SK-N-SH (cell line): ENCODE data around the gene MRGPRE.

Experiments
- CHD2 ChIP-seq: fragments of 150-350 bp; IDR thresholded peaks from 2 replicates; pipeline ENCODE4 v1.6.1; 2018; ENCODE audit warnings: low read length; ENCODE audit not compliant: partially characterized antibody
- GATA2 ChIP-seq: sonication (generic); formaldehyde crosslinking; IDR thresholded peaks from 2 replicates; pipeline ENCODE4 v1.5.0; 2020; ENCODE audit warnings: mild to moderate bottlenecking, missing genetic modification reagents
- POLR2AphosphoS5 ChIP-seq: IDR thresholded peaks from 2 replicates; pipeline ENCODE4 v1.6.1; 2012; ENCODE audit warnings: low read depth, low read length
- TF ChIP-seq, protein P1 (sequence below): fragments of 200-600 bp; sonication (generic); IDR thresholded peaks from 2 replicates; pipeline ENCODE4 v1.6.1; 2017; ENCODE audit warnings: antibody characterized with exemption, mild to moderate bottlenecking, moderate library complexity
- TF ChIP-seq, protein P2 (sequence below): fragments of 150-350 bp; IDR thresholded peaks from 2 replicates; pipeline ENCODE4 v1.6.1; 2017; ENCODE audit warnings: antibody characterized with exemption, low read length, low read depth, borderline replicate concordance

DNA sequence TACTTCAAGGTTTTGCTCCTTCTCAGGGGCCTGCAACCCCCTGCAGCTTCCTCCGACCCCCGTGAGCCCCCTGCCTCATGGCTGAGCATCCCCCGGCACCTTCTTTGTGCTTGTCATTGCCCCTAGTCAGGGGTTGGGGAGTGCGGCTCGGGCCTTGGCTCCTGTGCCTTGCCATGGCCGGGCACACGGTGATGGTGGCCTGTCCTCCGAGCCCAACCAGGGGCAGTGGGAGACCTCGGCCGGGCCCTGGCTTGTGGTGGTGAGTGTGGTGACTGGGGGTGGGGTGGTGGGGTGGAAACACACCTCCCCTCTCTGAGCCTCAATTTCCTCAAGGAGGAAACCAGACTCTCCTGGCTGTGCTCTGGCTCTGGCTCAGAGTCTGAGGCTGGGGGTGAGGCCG, 12.1 kb downstream of the MRGPRE start:
- TF ChIP-seq POLR2AphosphoS5: no peak
- TF ChIP-seq, protein P1, sequence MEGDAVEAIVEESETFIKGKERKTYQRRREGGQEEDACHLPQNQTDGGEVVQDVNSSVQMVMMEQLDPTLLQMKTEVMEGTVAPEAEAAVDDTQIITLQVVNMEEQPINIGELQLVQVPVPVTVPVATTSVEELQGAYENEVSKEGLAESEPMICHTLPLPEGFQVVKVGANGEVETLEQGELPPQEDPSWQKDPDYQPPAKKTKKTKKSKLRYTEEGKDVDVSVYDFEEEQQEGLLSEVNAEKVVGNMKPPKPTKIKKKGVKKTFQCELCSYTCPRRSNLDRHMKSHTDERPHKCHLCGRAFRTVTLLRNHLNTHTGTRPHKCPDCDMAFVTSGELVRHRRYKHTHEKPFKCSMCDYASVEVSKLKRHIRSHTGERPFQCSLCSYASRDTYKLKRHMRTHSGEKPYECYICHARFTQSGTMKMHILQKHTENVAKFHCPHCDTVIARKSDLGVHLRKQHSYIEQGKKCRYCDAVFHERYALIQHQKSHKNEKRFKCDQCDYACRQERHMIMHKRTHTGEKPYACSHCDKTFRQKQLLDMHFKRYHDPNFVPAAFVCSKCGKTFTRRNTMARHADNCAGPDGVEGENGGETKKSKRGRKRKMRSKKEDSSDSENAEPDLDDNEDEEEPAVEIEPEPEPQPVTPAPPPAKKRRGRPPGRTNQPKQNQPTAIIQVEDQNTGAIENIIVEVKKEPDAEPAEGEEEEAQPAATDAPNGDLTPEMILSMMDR: no peak
- no peak for TF ChIP-seq CHD2
- no peak for TF ChIP-seq GATA2 (CRISPR knock-in tag)
- TF ChIP-seq, protein P2, sequence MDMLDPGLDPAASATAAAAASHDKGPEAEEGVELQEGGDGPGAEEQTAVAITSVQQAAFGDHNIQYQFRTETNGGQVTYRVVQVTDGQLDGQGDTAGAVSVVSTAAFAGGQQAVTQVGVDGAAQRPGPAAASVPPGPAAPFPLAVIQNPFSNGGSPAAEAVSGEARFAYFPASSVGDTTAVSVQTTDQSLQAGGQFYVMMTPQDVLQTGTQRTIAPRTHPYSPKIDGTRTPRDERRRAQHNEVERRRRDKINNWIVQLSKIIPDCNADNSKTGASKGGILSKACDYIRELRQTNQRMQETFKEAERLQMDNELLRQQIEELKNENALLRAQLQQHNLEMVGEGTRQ: no peak
